ENCODE results near the gene SLC18B1. TPM values are rescaled to one million over a fixed set of nuclear protein-coding genes. Genes with fewer than 3 reads are reported as not detected.

The SLC18B1 gene
- total and polyA plus RNA-seq, 2 of the 13 experiments (the other 11 are each of a cell fraction or from before 2014, with no cell fraction given): 11.4 to 13.8 TPM

DNA sequence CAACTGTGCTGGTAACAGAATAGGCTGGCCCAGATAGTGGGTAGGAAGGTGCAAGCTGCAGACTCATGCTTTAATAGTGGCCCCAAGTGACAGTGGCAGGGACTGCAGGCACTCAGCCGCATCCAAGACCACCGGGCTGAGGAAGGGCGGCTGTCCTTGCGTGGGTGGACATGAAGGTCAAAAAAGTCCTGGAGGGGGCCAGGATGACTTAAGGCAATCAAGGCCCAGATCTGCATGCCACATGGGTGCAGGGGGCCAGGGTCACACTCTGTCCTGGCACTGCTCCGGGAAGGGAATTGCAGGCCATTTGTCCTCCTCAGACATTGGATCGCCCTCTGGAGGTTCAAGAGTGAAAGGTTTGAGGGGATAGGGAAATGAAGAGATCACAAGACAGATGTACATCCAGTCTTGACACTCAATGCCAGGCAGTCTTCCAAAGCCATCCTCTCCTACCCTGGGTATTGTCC is 30.4 kb downstream of the SLC18B1 start (continued):
- TF ChIP-seq GABPB1 (CRISPR knock-in tag; IDR thresholded peaks at IDR 0.05): peak; percentile 28; the same call in 1 of the 2 replicates
- TF ChIP-seq, protein P1, sequence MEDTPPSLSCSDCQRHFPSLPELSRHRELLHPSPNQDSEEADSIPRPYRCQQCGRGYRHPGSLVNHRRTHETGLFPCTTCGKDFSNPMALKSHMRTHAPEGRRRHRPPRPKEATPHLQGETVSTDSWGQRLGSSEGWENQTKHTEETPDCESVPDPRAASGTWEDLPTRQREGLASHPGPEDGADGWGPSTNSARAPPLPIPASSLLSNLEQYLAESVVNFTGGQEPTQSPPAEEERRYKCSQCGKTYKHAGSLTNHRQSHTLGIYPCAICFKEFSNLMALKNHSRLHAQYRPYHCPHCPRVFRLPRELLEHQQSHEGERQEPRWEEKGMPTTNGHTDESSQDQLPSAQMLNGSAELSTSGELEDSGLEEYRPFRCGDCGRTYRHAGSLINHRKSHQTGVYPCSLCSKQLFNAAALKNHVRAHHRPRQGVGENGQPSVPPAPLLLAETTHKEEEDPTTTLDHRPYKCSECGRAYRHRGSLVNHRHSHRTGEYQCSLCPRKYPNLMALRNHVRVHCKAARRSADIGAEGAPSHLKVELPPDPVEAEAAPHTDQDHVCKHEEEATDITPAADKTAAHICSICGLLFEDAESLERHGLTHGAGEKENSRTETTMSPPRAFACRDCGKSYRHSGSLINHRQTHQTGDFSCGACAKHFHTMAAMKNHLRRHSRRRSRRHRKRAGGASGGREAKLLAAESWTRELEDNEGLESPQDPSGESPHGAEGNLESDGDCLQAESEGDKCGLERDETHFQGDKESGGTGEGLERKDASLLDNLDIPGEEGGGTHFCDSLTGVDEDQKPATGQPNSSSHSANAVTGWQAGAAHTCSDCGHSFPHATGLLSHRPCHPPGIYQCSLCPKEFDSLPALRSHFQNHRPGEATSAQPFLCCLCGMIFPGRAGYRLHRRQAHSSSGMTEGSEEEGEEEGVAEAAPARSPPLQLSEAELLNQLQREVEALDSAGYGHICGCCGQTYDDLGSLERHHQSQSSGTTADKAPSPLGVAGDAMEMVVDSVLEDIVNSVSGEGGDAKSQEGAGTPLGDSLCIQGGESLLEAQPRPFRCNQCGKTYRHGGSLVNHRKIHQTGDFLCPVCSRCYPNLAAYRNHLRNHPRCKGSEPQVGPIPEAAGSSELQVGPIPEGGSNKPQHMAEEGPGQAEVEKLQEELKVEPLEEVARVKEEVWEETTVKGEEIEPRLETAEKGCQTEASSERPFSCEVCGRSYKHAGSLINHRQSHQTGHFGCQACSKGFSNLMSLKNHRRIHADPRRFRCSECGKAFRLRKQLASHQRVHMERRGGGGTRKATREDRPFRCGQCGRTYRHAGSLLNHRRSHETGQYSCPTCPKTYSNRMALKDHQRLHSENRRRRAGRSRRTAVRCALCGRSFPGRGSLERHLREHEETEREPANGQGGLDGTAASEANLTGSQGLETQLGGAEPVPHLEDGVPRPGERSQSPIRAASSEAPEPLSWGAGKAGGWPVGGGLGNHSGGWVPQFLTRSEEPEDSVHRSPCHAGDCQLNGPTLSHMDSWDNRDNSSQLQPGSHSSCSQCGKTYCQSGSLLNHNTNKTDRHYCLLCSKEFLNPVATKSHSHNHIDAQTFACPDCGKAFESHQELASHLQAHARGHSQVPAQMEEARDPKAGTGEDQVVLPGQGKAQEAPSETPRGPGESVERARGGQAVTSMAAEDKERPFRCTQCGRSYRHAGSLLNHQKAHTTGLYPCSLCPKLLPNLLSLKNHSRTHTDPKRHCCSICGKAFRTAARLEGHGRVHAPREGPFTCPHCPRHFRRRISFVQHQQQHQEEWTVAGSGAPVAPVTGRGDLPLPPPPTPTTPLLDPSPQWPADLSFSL (CRISPR knock-in tag; IDR thresholded peaks at IDR 0.05): no peak
- TF ChIP-seq RAD21 (CRISPR knock-in tag; IDR thresholded peaks at IDR 0.05): peak; percentile 93
- no peak for TF ChIP-seq SRSF4 (IDR thresholded peaks at IDR 0.05; ENCODE audit: low read depth, low read length, poor library complexity, severe bottlenecking)
- TF ChIP-seq, protein P2, sequence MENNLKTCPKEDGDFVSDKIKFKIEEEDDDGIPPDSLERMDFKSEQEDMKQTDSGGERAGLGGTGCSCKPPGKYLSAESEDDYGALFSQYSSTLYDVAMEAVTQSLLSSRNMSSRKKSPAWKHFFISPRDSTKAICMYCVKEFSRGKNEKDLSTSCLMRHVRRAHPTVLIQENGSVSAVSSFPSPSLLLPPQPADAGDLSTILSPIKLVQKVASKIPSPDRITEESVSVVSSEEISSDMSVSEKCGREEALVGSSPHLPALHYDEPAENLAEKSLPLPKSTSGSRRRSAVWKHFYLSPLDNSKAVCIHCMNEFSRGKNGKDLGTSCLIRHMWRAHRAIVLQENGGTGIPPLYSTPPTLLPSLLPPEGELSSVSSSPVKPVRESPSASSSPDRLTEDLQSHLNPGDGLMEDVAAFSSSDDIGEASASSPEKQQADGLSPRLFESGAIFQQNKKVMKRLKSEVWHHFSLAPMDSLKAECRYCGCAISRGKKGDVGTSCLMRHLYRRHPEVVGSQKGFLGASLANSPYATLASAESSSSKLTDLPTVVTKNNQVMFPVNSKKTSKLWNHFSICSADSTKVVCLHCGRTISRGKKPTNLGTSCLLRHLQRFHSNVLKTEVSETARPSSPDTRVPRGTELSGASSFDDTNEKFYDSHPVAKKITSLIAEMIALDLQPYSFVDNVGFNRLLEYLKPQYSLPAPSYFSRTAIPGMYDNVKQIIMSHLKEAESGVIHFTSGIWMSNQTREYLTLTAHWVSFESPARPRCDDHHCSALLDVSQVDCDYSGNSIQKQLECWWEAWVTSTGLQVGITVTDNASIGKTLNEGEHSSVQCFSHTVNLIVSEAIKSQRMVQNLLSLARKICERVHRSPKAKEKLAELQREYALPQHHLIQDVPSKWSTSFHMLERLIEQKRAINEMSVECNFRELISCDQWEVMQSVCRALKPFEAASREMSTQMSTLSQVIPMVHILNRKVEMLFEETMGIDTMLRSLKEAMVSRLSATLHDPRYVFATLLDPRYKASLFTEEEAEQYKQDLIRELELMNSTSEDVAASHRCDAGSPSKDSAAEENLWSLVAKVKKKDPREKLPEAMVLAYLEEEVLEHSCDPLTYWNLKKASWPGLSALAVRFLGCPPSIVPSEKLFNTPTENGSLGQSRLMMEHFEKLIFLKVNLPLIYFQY (CRISPR knock-in tag; IDR thresholded peaks at IDR 0.05; ENCODE audit: borderline replicate concordance): 0 out of 2 replicates have a peak, but pooled peaks have one; percentile 31
- 0 out of 2 replicates have a peak, but pooled peaks have one; percentile 23 for TF ChIP-seq ZBTB7A (CRISPR knock-in tag; IDR thresholded peaks at IDR 0.05)
- 0 out of 2 replicates have a peak, but pooled peaks have one; percentile 50 for TF ChIP-seq ZNF574 (CRISPR knock-in tag; IDR thresholded peaks at IDR 0.05)
- TF ChIP-seq PITX1 (CRISPR knock-in tag; IDR thresholded peaks at IDR 0.05): peak; percentile 27; the same call in 1 of the 2 replicates
- 0 out of 2 replicates have a peak, but pooled peaks have one; percentile 21 for TF ChIP-seq THAP11 (CRISPR knock-in tag; IDR thresholded peaks at IDR 0.05)
- 0 out of 2 replicates have a peak, but pooled peaks have one; percentile 56 for TF ChIP-seq ZNF616 (CRISPR knock-in tag; IDR thresholded peaks at IDR 0.05; ENCODE audit: low read depth)
- TF ChIP-seq ELF3 (CRISPR knock-in tag; IDR thresholded peaks at IDR 0.05): peak; percentile 40

Measured in HepG2 (cell line).